Osteoblast (primary cell): ENCODE data around the gene LCOR. TPM values are rescaled to one million over a fixed set of nuclear protein-coding genes. Genes with fewer than 3 reads are reported as not detected.

Source experiments
- DNase-seq: peaks from one replicate; pipeline ENCODE4 v3.0.0; 2011; ENCODE audit warnings: low spot score, mixed read lengths; ENCODE audit not compliant: insufficient read length; ENCODE audit errors: missing footprints
- H2AFZ ChIP-seq: 2 replicates; pipeline ENCODE4 v1.6.0; 2011; ENCODE audit warnings: mild to moderate bottlenecking, low read length
- H3K27ac ChIP-seq: 2 replicates; pipeline ENCODE4 v1.5.1; 2011; ENCODE audit warnings: mild to moderate bottlenecking, low read depth, low read length, moderate library complexity
- H3K27me3 ChIP-seq: 2 replicates; pipeline ENCODE4 v1.6.0; 2012; ENCODE audit warnings: mild to moderate bottlenecking, control low read depth, inconsistent platforms, low read length, moderate library complexity; ENCODE audit not compliant: insufficient read depth
- H3K36me3 ChIP-seq: 2 replicates; pipeline ENCODE4 v1.5.1; 2011; ENCODE audit warnings: mild to moderate bottlenecking, low read length, control low read depth, moderate library complexity; ENCODE audit not compliant: insufficient read depth
- H3K4me1 ChIP-seq: 2 replicates; pipeline ENCODE4 v1.5.1; 2011; ENCODE audit warnings: mild to moderate bottlenecking, low read length, control low read depth, moderate library complexity; ENCODE audit not compliant: insufficient read depth
- H3K4me2 ChIP-seq: 2 replicates; pipeline ENCODE4 v1.6.0; 2011; ENCODE audit warnings: mild to moderate bottlenecking, low read length; ENCODE audit not compliant: insufficient read depth
- H3K4me3 ChIP-seq: fragments of 200-600 bp; sonication (generic); 3 replicates; pipeline ENCODE4 v1.5.1; 2012; ENCODE audit warnings: mild to moderate bottlenecking, low read length, inconsistent platforms; ENCODE audit not compliant: insufficient read depth
- H3K79me2 ChIP-seq: 2 replicates; pipeline ENCODE4 v1.6.0; 2012; ENCODE audit warnings: mild to moderate bottlenecking, low read length, control low read depth, inconsistent platforms; ENCODE audit not compliant: insufficient read depth
- H3K9me3 ChIP-seq: 2 replicates; pipeline ENCODE4 v1.5.1; 2011; ENCODE audit warnings: low read depth, low read length, control low read depth
- H4K20me1 ChIP-seq: 2 replicates; pipeline ENCODE4 v1.6.0; 2012; ENCODE audit warnings: mild to moderate bottlenecking, low read length, control low read depth; ENCODE audit not compliant: insufficient read depth
- CTCF ChIP-seq: IDR thresholded peaks from 2 replicates; pipeline ENCODE4 v1.5.1; 2011; ENCODE audit warnings: mild to moderate bottlenecking, low read depth, low read length, moderate library complexity; ENCODE audit errors: extremely low read depth
- total RNA-seq: library from RNA; depleted of rRNA; stranded (reverse); fragments of >200 nt; gene quantifications from 2 replicates; pipeline ENCODE4 v1.2.3, GENCODE V29; 2012

Gene LCOR
- total RNA-seq, 1 donor = 19.2 TPM

DNA sequence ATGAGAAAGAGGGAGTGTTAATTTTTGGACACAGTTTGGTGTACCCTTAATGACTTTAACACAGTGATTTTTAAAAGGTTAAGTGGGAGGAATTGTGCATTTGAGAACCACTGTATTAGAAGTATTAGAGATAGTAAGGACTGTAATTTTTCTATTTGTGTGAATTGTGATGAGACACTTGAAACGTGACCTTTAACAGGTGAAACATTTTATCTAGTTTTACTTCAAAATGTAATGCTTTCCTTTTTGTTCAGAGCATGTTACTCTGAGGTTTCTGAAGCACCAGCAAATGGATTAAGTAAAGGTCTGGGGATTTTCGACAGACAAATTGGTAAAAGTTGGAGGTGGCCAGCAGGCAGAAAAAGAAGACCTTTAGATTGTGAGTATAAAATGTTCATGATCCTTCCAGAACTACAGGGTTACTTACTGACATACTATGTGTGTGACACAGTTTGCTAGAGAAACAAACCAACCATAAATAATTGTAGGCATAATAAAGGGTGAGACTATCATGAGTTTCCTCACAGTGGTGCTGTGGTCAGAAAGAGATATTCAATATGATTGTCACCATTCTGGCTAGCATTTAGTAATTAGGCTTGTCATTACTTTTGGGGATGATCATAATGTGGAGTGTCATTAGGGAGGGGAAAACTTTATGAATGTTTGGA lies 26.1 kb downstream of the LCOR start:
- H3K4me2 ChIP-seq = no peak overlapping the region
- no peak for DNase-seq
- H3K9me3 ChIP-seq = no peaks in the 10 kb centered on the region

DNA sequence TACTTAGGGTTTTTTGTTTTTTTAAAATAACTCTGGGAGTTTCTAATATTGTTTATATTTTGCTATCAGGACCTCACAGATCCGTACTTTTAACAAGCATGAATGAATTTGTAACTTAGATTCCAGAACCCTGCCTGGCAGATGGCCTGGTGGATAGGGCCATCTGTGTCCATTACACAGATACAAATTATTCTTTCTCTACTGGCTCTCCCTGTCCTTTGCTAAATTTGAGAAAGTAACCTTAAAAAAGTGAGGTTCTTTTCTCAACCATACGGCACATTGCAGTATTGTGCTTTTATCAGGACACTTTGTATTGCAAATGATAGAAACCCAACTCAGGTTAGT lies 26.6 kb downstream of the LCOR start:
- DNase-seq = no peak
- H3K4me1 ChIP-seq = peaks cover 10% of the 10 kb centered on the region
- peaks cover 99% of the 10 kb centered on the region for H3K79me2 ChIP-seq
- no peaks in the 10 kb centered on the region for H3K27me3 ChIP-seq
- peaks cover 8% of the 10 kb centered on the region for H3K36me3 ChIP-seq
- no peak overlapping the region for H3K4me3 ChIP-seq
- no peak overlapping the region for H3K4me2 ChIP-seq
- no peak for TF ChIP-seq CTCF
- no peak overlapping the region for H2AFZ ChIP-seq
- H3K27ac ChIP-seq = no peak overlapping the region
- H4K20me1 ChIP-seq = peaks cover 66% of the 10 kb centered on the region
- no peaks in the 10 kb centered on the region for H3K9me3 ChIP-seq

More for the DNA sequence above, 26.1 kb downstream of the LCOR start:
- Histone ChIP-seq H3K27me3 (no peaks in the 10 kb centered on the region), H3K36me3 (peaks cover 8% of the 10 kb centered on the region), H3K4me3 (no peak overlapping the region), H3K27ac (no peak overlapping the region), H2AFZ (no peak overlapping the region), H3K79me2 (peaks cover 99% of the 10 kb centered on the region), H4K20me1 (peaks cover 68% of the 10 kb centered on the region), H3K4me1 (peaks cover 7% of the 10 kb centered on the region)
- no peak for TF ChIP-seq CTCF

GRCh38 chr10:96860631-96861277 lies 28.7 kb downstream of the LCOR start:
- peaks cover 74% of the 10 kb centered on the region for H4K20me1 ChIP-seq

More at GRCh38 chr10:96860631-96861277, 28.7 kb downstream of the LCOR start:
- H3K36me3 ChIP-seq = peaks cover 8% of the 10 kb centered on the region
- H3K79me2 ChIP-seq = peaks cover 99% of the 10 kb centered on the region
- no peak for TF ChIP-seq CTCF
- DNase-seq = no peak
- H3K4me1 ChIP-seq = peaks cover 18% of the 10 kb centered on the region
- no peaks in the 10 kb centered on the region for H3K9me3 ChIP-seq
- H3K4me2 ChIP-seq = no peak overlapping the region
- no peak overlapping the region for H3K27ac ChIP-seq
- no peak overlapping the region for H3K4me3 ChIP-seq
- H3K27me3 ChIP-seq = no peaks in the 10 kb centered on the region
- H2AFZ ChIP-seq = no peak overlapping the region
